Measurements from ENCODE around the gene KRIT1. TPM values are rescaled to one million over a fixed set of nuclear protein-coding genes. Genes with fewer than 3 reads are reported as not detected.

Gene KRIT1
- polyA plus RNA-seq, 1 donor from 2014 or later = 39.6 TPM

GRCh38 chr7:92276460-92276864, 30.7 kb upstream of the KRIT1 start:
- peaks cover 3% of the 10 kb centered on the region for H3K79me2 ChIP-seq (replicated peaks; ENCODE audit: insufficient read depth, low read length)
- no peaks in the 10 kb centered on the region for H3K9me2 ChIP-seq (ENCODE audit: insufficient read depth, low read length)
- H3K9ac ChIP-seq (ENCODE audit: low read length) = no peak overlapping the region
- H3K27me3 ChIP-seq (ENCODE audit: insufficient read depth, low read depth, low read length) = no peaks in the 10 kb centered on the region
- TF ChIP-seq SMC3 (conservative IDR thresholded peaks at IDR 0.05; ENCODE audit: poor library complexity) (no peak), CTCF (IDR thresholded peaks at IDR 0.05; ENCODE audit: poor library complexity, severe bottlenecking) (no peak), EZH2 (IDR thresholded peaks at IDR 0.05; ENCODE audit: borderline replicate concordance, insufficient read depth, low read length, poor library complexity, severe bottlenecking) (no peak), RAD21 (conservative IDR thresholded peaks at IDR 0.05) (no peak), TAF1 (IDR thresholded peaks at IDR 0.05; ENCODE audit: low read depth) (no peak), MXI1 (conservative IDR thresholded peaks at IDR 0.05; ENCODE audit: poor library complexity, severe bottlenecking) (no peak), EP300 (conservative IDR thresholded peaks at IDR 0.05; ENCODE audit: poor library complexity, severe bottlenecking) (no peak), POLR2AphosphoS5 (IDR thresholded peaks at IDR 0.05) (no peak)
- TF ChIP-seq, protein P1, sequence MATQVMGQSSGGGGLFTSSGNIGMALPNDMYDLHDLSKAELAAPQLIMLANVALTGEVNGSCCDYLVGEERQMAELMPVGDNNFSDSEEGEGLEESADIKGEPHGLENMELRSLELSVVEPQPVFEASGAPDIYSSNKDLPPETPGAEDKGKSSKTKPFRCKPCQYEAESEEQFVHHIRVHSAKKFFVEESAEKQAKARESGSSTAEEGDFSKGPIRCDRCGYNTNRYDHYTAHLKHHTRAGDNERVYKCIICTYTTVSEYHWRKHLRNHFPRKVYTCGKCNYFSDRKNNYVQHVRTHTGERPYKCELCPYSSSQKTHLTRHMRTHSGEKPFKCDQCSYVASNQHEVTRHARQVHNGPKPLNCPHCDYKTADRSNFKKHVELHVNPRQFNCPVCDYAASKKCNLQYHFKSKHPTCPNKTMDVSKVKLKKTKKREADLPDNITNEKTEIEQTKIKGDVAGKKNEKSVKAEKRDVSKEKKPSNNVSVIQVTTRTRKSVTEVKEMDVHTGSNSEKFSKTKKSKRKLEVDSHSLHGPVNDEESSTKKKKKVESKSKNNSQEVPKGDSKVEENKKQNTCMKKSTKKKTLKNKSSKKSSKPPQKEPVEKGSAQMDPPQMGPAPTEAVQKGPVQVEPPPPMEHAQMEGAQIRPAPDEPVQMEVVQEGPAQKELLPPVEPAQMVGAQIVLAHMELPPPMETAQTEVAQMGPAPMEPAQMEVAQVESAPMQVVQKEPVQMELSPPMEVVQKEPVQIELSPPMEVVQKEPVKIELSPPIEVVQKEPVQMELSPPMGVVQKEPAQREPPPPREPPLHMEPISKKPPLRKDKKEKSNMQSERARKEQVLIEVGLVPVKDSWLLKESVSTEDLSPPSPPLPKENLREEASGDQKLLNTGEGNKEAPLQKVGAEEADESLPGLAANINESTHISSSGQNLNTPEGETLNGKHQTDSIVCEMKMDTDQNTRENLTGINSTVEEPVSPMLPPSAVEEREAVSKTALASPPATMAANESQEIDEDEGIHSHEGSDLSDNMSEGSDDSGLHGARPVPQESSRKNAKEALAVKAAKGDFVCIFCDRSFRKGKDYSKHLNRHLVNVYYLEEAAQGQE (IDR thresholded peaks at IDR 0.05; ENCODE audit: borderline replicate concordance) = no peak
- peaks cover 5% of the 10 kb centered on the region for H3K36me3 ChIP-seq (ENCODE audit: insufficient read depth, low read length)
- H3K9me3 ChIP-seq (ENCODE audit: low read length) = peaks cover 10% of the 10 kb centered on the region
- H3K4me2 ChIP-seq (ENCODE audit: low read length) = no peak overlapping the region
- no peaks in the 10 kb centered on the region for H4K20me1 ChIP-seq (ENCODE audit: insufficient read depth)
- no peak overlapping the region for H3K4me3 ChIP-seq (ENCODE audit: low read length)
- H2AFZ ChIP-seq (ENCODE audit: low read depth, low read length) = no peak overlapping the region
- H3K27ac ChIP-seq (ENCODE audit: low read length) = no peak overlapping the region
- H3F3A ChIP-seq (ENCODE audit: insufficient read depth, low read length, poor library complexity, severe bottlenecking) = no peaks in the 10 kb centered on the region

DNA sequence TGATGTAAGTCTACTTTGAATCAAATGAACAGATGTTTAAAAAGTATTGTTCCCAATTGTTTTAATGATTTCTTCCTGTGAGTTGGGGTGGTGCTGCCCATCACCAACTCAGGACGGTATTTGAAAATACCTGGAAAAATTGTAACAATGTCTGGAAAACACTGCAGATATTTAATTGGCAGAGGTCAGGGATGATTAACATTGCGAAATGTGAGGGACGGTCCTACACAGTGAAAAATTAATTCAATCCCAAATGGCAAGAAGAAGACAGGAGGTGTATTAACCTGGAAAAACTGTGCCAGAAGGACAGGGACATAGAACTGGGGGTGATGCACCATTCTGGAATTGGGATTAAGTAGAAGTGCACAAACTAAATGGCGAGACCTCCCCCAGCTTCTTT, 29.6 kb upstream of the KRIT1 start:
- no peaks in the 10 kb centered on the region for H3F3A ChIP-seq (ENCODE audit: insufficient read depth, low read length, poor library complexity, severe bottlenecking)
- no peak overlapping the region for H3K27ac ChIP-seq (ENCODE audit: low read length)
- no peak overlapping the region for H2AFZ ChIP-seq (ENCODE audit: low read depth, low read length)
- no peaks in the 10 kb centered on the region for H4K20me1 ChIP-seq (ENCODE audit: insufficient read depth)
- no peaks in the 10 kb centered on the region for H3K27me3 ChIP-seq (ENCODE audit: insufficient read depth, low read depth, low read length)
- no peak for TF ChIP-seq TAF1 (IDR thresholded peaks at IDR 0.05; ENCODE audit: low read depth)
- no peak for TF ChIP-seq EP300 (conservative IDR thresholded peaks at IDR 0.05; ENCODE audit: poor library complexity, severe bottlenecking)
- no peak for TF ChIP-seq EZH2 (IDR thresholded peaks at IDR 0.05; ENCODE audit: borderline replicate concordance, insufficient read depth, low read length, poor library complexity, severe bottlenecking)
- TF ChIP-seq CTCF (IDR thresholded peaks at IDR 0.05; ENCODE audit: poor library complexity, severe bottlenecking) = no peak
- TF ChIP-seq MXI1 (conservative IDR thresholded peaks at IDR 0.05; ENCODE audit: poor library complexity, severe bottlenecking) = no peak
- no peak for TF ChIP-seq RAD21 (conservative IDR thresholded peaks at IDR 0.05)
- TF ChIP-seq POLR2AphosphoS5 (IDR thresholded peaks at IDR 0.05) = no peak
- TF ChIP-seq, protein P1 (IDR thresholded peaks at IDR 0.05; ENCODE audit: borderline replicate concordance) = no peak
- no peak for TF ChIP-seq SMC3 (conservative IDR thresholded peaks at IDR 0.05; ENCODE audit: poor library complexity)
- H3K4me2 ChIP-seq (ENCODE audit: low read length) = no peak overlapping the region
- H3K9me3 ChIP-seq (ENCODE audit: low read length) = peaks cover 6% of the 10 kb centered on the region
- no peak overlapping the region for H3K9ac ChIP-seq (ENCODE audit: low read length)
- peaks cover 14% of the 10 kb centered on the region for H3K79me2 ChIP-seq (replicated peaks; ENCODE audit: insufficient read depth, low read length)
- H3K4me3 ChIP-seq (ENCODE audit: low read length) = no peak overlapping the region
- no peaks in the 10 kb centered on the region for H3K36me3 ChIP-seq (ENCODE audit: insufficient read depth, low read length)
- no peaks in the 10 kb centered on the region for H3K9me2 ChIP-seq (ENCODE audit: insufficient read depth, low read length)

All from neural cell (in vitro differentiated cells).